HPDE6-E6E7 (cell line): Measurements from ENCODE around the gene CMIP.

Source experiments
- DNase-seq: peaks from one replicate; pipeline ENCODE4 v3.0.0; 2011; ENCODE audit warnings: missing footprints; ENCODE audit errors: extremely low spot score

Gene CMIP

GRCh38 chr16:81549547-81550431 is 105.2 kb downstream of the CMIP start:
- no peak for DNase-seq

DNA sequence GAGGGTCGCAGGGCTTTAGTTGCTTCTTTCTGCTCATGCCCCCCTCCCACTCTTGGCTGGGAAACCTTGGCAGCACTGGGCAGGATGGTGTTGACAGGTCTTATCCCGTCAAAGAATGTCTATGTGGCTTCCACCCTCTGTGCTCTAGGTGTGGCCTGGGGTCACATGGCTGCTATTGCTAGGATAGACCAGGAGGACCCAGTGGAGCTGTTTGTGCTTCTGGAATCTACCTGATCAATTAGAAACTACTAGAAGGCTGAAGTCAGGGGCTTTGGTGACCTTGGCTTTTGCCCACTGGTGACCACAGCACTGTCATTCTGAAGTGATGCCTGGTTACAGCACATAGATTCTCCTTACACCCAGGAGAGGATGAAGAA is 105.8 kb downstream of the CMIP start:
- peak; percentile 50 for DNase-seq

DNA sequence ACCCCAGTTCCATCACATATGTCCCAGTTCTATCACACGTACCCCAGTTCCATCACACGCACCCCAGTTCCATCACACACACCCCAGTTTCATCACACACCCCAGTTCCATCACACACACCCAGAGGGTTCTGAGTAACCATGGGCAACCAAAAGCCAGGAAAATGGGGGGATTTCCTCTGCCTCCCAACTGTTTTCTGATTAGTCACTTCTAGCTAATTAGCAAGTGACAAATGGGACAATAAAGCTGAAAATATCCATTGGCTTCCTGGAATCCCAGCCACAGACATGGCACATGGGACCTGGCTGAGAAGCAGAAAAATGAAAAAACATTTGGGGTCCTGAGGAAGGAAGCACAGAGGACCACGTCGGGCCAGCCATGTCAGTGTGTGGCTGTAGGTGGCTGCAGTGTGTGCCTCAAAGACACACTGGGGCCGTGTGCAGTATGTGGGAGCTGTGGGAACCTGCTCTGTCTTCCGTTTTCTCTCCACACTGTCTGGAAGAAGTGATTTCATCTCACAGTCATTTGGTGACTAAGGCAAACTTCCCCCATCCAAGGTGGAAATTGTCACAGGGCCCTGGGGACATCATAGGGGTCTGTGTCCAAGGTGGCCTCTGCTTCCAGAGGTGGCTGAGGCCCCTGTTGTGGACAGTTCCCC is 106.7 kb downstream of the CMIP start:
- peak; percentile 58 for DNase-seq

GRCh38 chr16:81551821-81552304 is 107.3 kb downstream of the CMIP start:
- no peak for DNase-seq

GRCh38 chr16:81552743-81553079 is 108.1 kb downstream of the CMIP start:
- DNase-seq, result no peak

- DNase-seq, result no peak
Observed at GRCh38 chr16:81553080-81553813, 108.6 kb downstream of the CMIP start.

DNA sequence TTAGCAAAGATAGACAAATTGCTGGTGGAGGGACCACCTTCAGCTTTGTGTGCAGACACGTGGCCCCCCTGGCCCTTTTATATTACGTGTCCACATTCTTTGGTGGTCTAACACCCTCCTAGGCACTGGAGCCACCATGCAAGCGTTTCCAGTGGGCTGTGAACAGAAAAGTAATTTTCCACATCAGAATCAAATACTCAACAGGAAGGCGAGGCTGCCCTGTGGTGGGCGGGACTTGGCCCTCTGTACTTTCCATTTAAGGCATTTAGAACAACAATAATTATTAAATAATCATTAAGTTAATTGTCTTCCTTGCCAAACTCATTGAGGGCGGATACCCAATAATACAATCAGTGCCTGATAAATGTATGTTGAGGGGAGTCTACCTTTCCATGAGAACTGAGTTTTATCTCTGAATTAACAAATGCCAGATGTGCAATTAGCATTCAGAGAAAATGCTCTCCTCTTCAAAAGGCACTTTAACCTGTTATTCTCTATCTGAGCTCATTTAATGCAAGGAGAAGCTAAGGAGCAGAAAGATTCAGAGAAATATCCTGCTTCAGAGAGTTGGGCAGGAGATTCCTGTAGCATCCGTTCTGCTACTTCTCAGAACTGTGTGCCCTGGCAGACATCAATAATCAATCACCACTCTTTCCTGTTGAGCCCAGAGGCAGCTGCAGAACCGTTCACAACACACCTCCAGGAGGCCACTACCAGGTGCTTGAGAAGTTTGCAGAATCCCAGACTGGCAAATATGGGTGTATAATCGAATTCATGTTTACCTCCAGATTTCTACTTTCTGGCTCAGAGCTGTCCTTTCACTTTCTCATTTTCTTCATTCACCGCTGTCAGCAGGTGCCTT is 109.4 kb downstream of the CMIP start:
- DNase-seq, result no peak

DNA sequence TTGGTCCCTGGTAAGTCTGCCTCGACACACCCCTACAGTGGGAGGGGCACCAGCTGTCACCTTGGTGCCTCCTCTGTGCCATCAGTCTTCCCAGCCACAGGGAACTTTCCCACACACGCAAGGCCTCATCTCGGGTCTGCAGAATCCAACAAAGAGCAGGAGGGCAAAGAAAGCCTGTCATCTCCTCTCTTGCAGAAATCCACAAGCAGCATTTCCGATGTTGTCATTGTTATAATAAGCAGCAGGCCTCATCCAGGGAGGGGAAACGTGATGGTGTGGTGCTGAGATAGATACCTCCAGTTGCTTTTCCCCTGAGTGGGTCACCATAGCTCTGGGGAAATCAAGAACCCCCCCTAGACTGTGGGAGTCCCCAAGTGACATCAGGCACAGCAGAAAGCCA is 110.4 kb downstream of the CMIP start:
- no peak for DNase-seq

DNA sequence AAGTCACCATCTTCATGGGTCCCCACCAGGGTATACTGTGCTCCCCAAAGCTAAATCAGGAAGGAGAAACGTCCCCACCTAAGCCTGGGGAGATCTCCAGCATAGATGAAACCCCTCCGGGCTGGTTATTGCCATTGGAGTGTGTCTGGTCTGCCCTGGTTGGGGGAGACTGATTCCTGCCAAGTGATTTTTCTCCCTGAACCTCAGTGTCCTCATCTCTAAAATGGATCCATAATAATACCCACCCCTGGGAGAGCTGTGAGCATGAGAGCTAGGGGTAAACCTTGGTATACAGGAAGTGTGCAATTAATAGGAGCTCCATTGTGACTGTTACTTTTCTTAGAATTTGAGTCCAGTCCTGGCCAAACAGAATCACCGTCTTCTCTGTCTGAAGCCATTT is 111.1 kb downstream of the CMIP start:
- no peak for DNase-seq

GRCh38 chr16:81556715-81557284 is 112.2 kb downstream of the CMIP start:
- no peak for DNase-seq

GRCh38 chr16:81558077-81558443 is 113.5 kb downstream of the CMIP start:
- no peak for DNase-seq

- no peak for DNase-seq
Observed at GRCh38 chr16:81558444-81559175, 114.0 kb downstream of the CMIP start.

DNA sequence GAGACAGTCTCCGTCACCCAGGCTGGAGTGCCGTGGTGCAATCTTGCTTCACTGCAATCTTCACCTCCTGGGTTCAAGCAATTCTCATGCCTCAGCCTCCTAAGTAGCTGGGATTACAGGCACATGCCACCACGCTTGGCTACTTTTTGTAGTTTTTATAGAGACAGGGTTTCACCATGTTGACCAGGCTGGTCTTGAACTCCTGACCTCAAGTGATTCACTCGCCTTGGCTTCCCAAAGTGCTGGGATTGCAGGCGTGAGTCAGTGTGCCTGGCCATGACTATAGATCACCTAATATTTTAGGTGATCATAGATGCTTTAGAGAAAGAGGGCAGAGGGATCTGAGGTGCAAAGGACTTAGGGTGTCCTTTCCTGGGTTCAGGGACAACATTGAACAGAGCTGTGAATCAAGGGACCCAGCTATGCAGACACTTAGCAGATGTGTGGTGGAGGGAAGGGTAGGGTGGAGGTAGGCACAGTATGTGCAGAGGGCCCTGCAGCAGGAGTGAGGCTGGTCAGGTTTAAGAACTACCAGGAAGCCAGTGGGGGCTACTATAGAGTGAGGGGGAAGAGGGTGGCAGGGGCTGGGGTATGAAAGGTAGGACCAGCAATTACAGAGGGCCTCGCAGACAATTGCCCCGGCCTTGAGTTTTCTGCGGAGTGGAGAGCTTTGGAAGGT is 116.5 kb downstream of the CMIP start:
- DNase-seq, result no peak

DNA sequence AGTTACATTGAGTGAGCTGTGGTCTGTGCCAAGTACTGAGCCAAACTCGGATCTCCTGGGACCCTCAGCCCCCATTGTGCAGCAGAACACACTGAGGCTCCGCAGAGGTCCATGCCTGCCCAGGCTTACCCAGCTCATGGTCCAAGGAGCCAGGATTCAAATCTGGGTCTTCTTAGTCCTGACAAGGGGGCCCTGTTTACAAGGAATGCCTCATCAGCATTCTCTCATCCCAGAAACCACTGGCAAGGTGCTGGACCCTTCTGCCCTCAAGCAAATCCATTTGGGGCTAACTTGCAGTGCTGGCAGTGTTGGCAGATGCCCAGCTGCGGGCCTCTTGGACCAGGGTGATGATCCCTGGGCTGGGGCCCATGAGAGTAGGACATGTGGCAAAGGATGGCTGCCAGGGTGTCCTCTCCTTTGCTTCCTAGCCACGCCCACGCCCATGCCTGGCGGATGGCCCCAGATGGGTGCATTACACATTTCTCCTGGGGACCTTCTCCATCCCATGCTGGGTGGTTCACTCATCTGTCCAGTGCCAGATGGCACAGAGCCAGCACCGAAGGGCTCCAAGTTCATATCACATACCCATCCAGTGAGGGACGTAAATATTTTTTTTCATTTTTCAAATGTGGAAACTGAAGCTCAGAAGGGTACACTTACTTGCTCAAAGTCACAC is 117.7 kb downstream of the CMIP start:
- DNase-seq, result no peak

DNA sequence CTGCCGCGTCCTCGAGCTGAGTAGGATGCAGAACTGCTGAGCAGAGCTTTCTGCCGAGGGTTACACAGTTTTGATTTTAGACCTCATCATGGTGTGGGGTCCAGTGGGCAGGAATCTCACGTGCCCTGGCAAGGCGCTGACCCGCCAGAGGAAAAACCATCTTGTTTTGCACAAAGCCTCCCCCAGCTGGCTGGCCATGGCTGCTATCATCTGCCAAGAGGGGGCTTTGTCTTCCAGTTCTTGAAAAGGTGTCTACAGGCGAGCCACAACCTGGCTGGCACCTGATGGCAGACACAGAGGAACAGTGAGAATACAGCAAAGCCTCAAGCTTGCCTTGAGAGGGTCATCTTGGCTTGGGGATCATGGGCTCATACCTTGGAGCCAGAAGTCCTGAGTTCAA is 118.3 kb downstream of the CMIP start:
- DNase-seq, result no peak

DNA sequence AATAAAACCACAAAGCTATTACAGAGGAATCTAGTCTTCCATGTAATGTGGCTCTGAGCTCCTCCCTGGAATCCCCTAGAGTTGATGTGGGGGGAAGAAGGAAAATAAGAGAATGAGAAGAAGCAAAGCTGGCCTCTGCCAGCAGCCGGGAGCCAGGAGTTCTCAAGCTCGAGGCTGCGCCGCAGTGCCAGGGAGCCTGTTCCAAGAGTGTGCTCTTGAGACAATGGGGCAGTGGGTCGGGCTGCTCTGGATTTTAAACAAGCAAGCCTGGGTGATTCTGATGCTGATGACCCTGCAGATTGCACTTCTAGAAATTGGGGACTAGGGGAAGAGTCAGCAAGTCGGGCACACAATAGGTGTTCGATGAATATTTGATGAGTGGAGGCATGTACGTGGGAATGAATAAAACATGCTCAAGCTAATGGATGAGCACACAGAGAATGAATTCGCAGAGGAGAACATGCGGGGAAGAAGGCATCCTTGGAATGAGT is 119.9 kb downstream of the CMIP start:
- no peak for DNase-seq

- DNase-seq, result no peak
Observed at GRCh38 chr16:81565321-81566028, 120.9 kb downstream of the CMIP start.
